Measurements from ENCODE around the gene BOD1L1.

BOD1L1 gene

DNA sequence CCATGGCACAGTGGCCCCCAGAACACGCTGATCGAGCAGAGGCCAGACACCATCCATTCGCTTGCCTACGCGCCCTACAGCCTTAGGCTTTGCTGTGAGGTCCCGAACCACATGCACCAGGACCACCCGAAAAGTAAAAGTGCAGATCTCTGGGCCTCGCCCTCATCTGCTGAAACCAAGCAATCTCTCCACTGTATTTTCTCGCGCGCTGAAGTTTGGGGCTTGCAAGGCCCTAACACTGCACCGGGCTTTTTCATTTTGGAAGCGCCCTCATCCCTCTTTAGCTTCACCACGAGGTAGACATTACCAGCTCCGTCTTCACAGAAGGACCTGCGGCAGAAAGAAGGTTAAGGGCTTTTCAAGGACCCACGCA is 104.4 kb downstream of the BOD1L1 start:
- TF ChIP-seq, protein P1, sequence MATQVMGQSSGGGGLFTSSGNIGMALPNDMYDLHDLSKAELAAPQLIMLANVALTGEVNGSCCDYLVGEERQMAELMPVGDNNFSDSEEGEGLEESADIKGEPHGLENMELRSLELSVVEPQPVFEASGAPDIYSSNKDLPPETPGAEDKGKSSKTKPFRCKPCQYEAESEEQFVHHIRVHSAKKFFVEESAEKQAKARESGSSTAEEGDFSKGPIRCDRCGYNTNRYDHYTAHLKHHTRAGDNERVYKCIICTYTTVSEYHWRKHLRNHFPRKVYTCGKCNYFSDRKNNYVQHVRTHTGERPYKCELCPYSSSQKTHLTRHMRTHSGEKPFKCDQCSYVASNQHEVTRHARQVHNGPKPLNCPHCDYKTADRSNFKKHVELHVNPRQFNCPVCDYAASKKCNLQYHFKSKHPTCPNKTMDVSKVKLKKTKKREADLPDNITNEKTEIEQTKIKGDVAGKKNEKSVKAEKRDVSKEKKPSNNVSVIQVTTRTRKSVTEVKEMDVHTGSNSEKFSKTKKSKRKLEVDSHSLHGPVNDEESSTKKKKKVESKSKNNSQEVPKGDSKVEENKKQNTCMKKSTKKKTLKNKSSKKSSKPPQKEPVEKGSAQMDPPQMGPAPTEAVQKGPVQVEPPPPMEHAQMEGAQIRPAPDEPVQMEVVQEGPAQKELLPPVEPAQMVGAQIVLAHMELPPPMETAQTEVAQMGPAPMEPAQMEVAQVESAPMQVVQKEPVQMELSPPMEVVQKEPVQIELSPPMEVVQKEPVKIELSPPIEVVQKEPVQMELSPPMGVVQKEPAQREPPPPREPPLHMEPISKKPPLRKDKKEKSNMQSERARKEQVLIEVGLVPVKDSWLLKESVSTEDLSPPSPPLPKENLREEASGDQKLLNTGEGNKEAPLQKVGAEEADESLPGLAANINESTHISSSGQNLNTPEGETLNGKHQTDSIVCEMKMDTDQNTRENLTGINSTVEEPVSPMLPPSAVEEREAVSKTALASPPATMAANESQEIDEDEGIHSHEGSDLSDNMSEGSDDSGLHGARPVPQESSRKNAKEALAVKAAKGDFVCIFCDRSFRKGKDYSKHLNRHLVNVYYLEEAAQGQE (IDR thresholded peaks at IDR 0.05; ENCODE audit: insufficient read depth in 1 of 2, low read depth in 2 of 2, low read length in 2 of 2) = no peak
- TF ChIP-seq POLR2AphosphoS5 (IDR thresholded peaks at IDR 0.05; ENCODE audit: low read depth, low read length) (no peak), TAF1 (IDR thresholded peaks at IDR 0.05; ENCODE audit: borderline replicate concordance, insufficient read depth, low read length) (no peak), SIN3A (IDR thresholded peaks at IDR 0.05; ENCODE audit: borderline replicate concordance, insufficient read depth, low read length) (no peak), FOXP2 (optimal IDR thresholded peaks at IDR 0.05; ENCODE audit: borderline replicate concordance, extremely low read depth, extremely low read length, insufficient read depth) (no peak)

DNA sequence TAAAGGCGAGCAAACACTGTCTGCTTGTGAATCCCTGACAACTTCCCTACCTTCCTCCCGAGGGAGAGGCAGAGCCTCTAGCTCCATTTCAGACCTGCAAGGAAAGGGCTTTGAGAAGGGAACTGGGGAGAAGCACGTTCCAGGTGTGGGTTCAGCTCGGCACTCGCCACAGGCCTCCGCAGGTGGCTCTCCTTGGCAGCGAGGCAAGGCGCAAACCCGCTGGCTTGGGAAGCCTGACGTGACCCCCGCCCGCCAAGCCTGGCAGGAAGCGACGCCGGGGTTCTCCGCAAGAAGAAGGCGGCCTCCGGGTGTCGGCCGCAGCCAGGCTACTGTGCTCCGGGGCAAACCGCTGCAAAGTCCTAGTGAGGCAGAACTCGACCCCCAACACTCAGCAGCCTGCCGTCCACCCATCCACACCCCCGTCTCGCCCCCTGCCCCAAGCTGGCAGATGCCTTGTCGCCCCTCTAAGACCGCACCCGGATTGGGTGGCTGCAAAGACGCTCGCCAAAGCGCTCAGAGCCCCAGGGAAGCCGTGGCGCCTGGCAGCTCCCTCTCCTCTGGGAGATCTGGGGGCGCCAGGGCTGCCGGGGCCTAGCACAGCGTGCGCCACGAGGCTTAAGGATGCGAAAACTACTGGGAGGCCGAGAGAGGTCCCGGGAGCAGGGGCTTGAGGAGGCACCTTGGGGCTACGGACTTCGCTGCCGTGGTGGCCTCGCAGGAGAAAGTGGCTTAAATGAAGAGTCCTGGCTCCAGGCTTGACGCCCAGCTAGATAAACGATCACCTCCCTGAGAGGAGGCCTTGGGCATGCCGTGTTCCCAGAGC is 105.0 kb downstream of the BOD1L1 start:
- TF ChIP-seq, protein P1 (IDR thresholded peaks at IDR 0.05; ENCODE audit: insufficient read depth in 1 of 2, low read depth in 2 of 2, low read length in 2 of 2) = no peak
- TF ChIP-seq POLR2AphosphoS5 (IDR thresholded peaks at IDR 0.05; ENCODE audit: low read depth, low read length) = no peak

DNA sequence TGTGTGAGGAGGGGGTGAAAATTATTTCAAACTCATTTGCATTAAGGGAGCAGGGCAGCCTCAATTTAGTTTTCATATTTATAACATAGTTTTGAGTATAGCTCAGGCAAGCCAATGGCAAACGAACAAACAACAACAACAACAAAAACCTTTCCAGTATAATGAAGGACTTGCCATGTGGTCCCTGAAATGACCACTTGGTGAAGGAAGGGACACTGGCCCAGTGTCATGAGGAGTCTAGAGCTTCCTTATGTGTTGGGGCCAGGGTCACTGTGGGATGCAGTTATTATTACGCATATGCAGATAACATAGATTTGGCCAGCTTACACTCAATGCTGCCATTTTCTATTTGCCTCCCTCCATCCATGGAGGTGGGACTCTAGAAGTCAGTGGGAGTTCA is 106.5 kb downstream of the BOD1L1 start:
- TF ChIP-seq POLR2AphosphoS5 (IDR thresholded peaks at IDR 0.05; ENCODE audit: low read depth, low read length) (no peak), TAF1 (IDR thresholded peaks at IDR 0.05; ENCODE audit: borderline replicate concordance, insufficient read depth, low read length) (no peak), SIN3A (IDR thresholded peaks at IDR 0.05; ENCODE audit: borderline replicate concordance, insufficient read depth, low read length) (no peak), FOXP2 (optimal IDR thresholded peaks at IDR 0.05; ENCODE audit: borderline replicate concordance, extremely low read depth, extremely low read length, insufficient read depth) (no peak)
- TF ChIP-seq, protein P1 (IDR thresholded peaks at IDR 0.05; ENCODE audit: insufficient read depth in 1 of 2, low read depth in 2 of 2, low read length in 2 of 2) = no peak
